GM12878 (cell line): ENCODE data around the gene NUBPL. TPM values are rescaled to one million over a fixed set of nuclear protein-coding genes. Genes with fewer than 3 reads are reported as not detected.

Experiments
- ATAC-seq: fragments of 200-7000 bp; cut with Tn5 transposase; 3 replicates; pipeline ENCODE4 v1.9.1; 2020; ENCODE audit warnings: mild to moderate bottlenecking, moderate library complexity
- BruUV-seq: library from RNA; stranded (reverse); fragments of 400-500 nt; replicated peaks from 2 replicates; lab custom pipeline; 2021; lab: Mats Ljungman, UMichigan
- CTCF ChIA-PET: fragments of 300-600 bp; sonication (Branson Sonifier 250); formaldehyde crosslinking; extraction: SDS; loops from one replicate; lab custom pipeline; 2021; ENCODE audit warnings: inconsistent platforms; lab: Yijun Ruan, JAX
- POLR2A ChIA-PET: fragments of 350-600 bp; formaldehyde crosslinking; extraction: SDS; loops from one replicate; lab custom pipeline; 2021; ENCODE audit warnings: inconsistent platforms; lab: Charles Lee
- RAD21 ChIA-PET: fragments of 300-600 bp; sonication (Branson Sonifier 250); formaldehyde crosslinking; loops from one replicate; lab custom pipeline; 2023; ENCODE audit warnings: antibody characterized with exemption; ENCODE audit not compliant: unreplicated experiment; lab: Charles Lee
- SMC1A ChIA-PET: fragments of 300-600 bp; sonication (Branson Sonifier 250); formaldehyde crosslinking; loops from one replicate; lab custom pipeline; 2023; ENCODE audit not compliant: unreplicated experiment, uncharacterized antibody; lab: Charles Lee
- DNase-seq: peaks from one replicate; pipeline ENCODE4 v3.0.0-alpha.2; 2011; ENCODE audit warnings: low read depth, low spot score
- FAIRE-seq: peaks from 3 replicates; lab custom pipeline; 2011; peaks lifted over from hg19 to GRCh38; lab: Jason Lieb, UNC
- H2AFZ ChIP-seq: 2 replicates; pipeline ENCODE4 v1.6.0; 2011; ENCODE audit warnings: low read depth, low read length, control low read depth; ENCODE audit not compliant: control insufficient read depth
- H3K27ac ChIP-seq: 2 replicates; pipeline ENCODE4 v1.5.1; 2011; ENCODE audit warnings: control low read depth; ENCODE audit not compliant: control insufficient read depth, insufficient read depth
- H3K27me3 ChIP-seq, 2 experiments: replicated peaks in 1 of 2; 2 replicates each; pipeline versions ENCODE4 v1.6.0 to v1.6.1; 2011; ENCODE audit warnings: low read length in 1 of 2; ENCODE audit not compliant: control insufficient read depth in 2 of 2, insufficient read depth in 2 of 2
- H3K36me3 ChIP-seq, 2 experiments: 2 replicates each; pipeline ENCODE4 v1.5.1; 2011; ENCODE audit warnings: low read length in 1 of 2; ENCODE audit not compliant: control insufficient read depth in 2 of 2, insufficient read depth in 2 of 2
- H3K4me1 ChIP-seq: 2 replicates; pipeline ENCODE4 v1.6.1; 2011; ENCODE audit warnings: mild to moderate bottlenecking, low read length, moderate library complexity, mixed read lengths; ENCODE audit not compliant: control insufficient read depth, insufficient read depth
- H3K4me2 ChIP-seq: 2 replicates; pipeline ENCODE4 v1.6.0; 2011; ENCODE audit warnings: control low read depth; ENCODE audit not compliant: control insufficient read depth, insufficient read depth
- H3K4me3 ChIP-seq: fragments of 200-600 bp; sonication (generic); 2 replicates; pipeline ENCODE4 v1.5.1; 2016
- H3K79me2 ChIP-seq: 2 replicates; pipeline ENCODE4 v1.6.0; 2011; ENCODE audit warnings: low read length; ENCODE audit not compliant: control insufficient read depth, insufficient read depth
- H3K9ac ChIP-seq: 2 replicates; pipeline ENCODE4 v1.8.0; 2011; ENCODE audit warnings: low read length, control low read depth, mixed read lengths; ENCODE audit not compliant: control insufficient read depth, insufficient read depth
- H3K9me3 ChIP-seq: replicated peaks from 3 replicates; pipeline ENCODE4 v1.5.1; 2011; ENCODE audit warnings: mild to moderate bottlenecking, low read length; ENCODE audit not compliant: control insufficient read depth, insufficient read depth
- H4K20me1 ChIP-seq: 2 replicates; pipeline ENCODE4 v1.6.0; 2011; ENCODE audit not compliant: control insufficient read depth, insufficient read depth
- IRF3 ChIP-seq: fragments of 450-650 bp; IDR thresholded peaks from 2 replicates; pipeline ENCODE4 v1.6.1; 2014; ENCODE audit warnings: mild to moderate bottlenecking
- ZBTB11 ChIP-seq: fragments of 450-650 bp; formaldehyde crosslinking; IDR thresholded peaks from 2 replicates; pipeline ENCODE4 v1.5.0; 2022; ENCODE audit warnings: mild to moderate bottlenecking, missing genetic modification characterization
- WGBS: methylation state at CpG from one replicate; pipeline ENCODE4 v1.1.6; 2016; ENCODE audit warnings: low lambda C conversion rate; ENCODE audit not compliant: insufficient replicate concordance, insufficient coverage; ENCODE audit errors: missing lambda C conversion rate; 5-methylcytosine and 5-hydroxymethylcytosine counted together
- in situ Hi-C: fragments of 300-500 bp; cut with MboI; formaldehyde crosslinking; loops from 9 replicates; pipeline ENCODE4 v1.14.3; 2018; ENCODE audit warnings: mixed read lengths
- intact Hi-C: fragments of 100-400 bp; cut with micrococcal nuclease; formaldehyde crosslinking; loops from one replicate; pipeline ENCODE4 v1.14.2; 2022; ENCODE audit not compliant: unreplicated experiment
- polyA plus RNA-seq, 11 experiments: library from polyadenylated mRNA; depleted of rRNA in 4 of 11; unstranded in 6 of 11; stranded (reverse) in 5 of 11; fragments of >200 nt; fragmentation: Nextera tagmentation in 4 of 11; fragmentation: Illumina TruSeq in 1 of 11; extraction: Ambion mirVana in 4 of 11; extraction: Trizol in 1 of 11; gene quantifications; 1 replicate in 1 of 11; 2 replicates in 10 of 11; pipeline versions ENCODE4 v1.2.1 to v1.2.3, GENCODE V29; 2011 to 2016; ENCODE audit warnings: inconsistent platforms in 2 of 11, missing spikeins in 2 of 11, low read depth in 1 of 11
- total RNA-seq, 4 experiments: library from RNA; depleted of rRNA in 3 of 4; stranded (reverse); fragments of >200 nt in 3 of 4; fragmentation: Illumina TruSeq in 1 of 4; extraction: Trizol in 1 of 4; gene quantifications; 2 replicates each; pipeline versions ENCODE4 v1.2.1 to v1.2.3, GENCODE V29; 2013 to 2021

The NUBPL gene
- total and polyA plus RNA-seq, 10 of the 15 experiments (the other 5 are each of a cell fraction or from before 2014, with no cell fraction given) = 3.4 to 11.6 (median 8.1) TPM

DNA sequence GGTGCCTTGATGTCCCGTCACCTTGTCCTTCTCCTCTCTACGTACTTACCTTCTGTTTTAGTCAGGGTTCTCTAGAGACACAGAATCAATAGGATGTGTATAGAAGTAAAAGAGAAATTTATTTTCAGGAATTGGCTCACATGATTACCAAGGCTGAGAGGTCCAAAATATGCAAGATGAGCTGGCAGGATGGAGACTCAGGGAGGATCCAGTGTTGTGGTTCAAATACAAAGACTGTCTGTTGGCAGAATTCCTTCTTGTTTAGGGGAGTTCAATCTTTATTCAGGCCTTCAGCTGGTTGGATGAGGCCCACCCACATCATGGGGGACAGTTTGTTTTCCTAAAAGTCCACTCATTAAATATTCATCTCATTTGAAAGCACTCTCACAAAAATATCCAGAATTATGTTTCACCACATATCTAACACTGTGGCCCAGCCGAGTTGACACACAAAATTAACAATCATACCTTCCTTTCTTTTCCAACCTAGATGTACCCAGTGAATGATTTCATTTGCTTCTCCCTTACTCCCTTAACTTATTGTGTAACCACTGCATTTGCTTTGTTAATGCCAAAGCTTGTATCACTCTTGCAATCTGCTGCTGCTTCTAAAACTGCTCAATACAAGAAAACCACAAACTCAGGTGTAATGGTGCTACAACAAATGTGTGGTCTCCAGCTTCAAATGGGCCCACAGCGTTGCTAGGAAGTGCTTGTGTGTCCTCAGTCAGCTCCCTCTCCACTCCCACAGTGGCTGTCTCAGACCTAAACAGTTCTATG is 320.5 kb downstream of the NUBPL start (continued):
- TF ChIP-seq ZBTB11 (CRISPR knock-in tag) = no peak
- TF ChIP-seq, all 136 proteins: peak for 0

DNA sequence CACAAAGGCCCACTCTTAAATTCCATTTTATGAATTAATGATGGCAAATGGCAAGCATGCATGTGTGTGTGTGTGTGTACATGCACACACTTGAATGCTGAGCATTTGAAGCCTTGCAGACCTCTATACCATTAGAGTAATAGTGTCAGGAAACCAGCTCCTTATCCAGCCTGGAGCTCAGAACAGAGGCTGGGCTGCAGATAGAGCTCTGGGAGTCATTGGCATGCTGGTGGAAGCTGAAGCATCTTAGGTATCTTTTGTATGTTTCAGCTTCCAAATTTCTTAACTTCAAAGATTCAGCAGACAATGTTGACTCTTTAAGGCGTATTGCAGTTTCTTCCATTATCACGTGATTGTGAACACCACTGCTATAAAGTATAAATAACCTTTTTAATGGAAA is 323.0 kb downstream of the NUBPL start:
- no peaks in the 10 kb centered on the region for H4K20me1 ChIP-seq
- H3K79me2 ChIP-seq = no peaks in the 10 kb centered on the region
- ChIA-PET RAD21 (no interaction called here), CTCF (no interaction called here), SMC1A (interaction anchor here (0.5 kb wide), 1 partner anchor 199 kb away, joined by 3 read pairs; no protein-coding TSS in a partner anchor), POLR2A (no interaction called here)
- H3K36me3 ChIP-seq = no peaks in the 10 kb centered on the region
- H3K4me2 ChIP-seq = no peak overlapping the region
- TF ChIP-seq IRF3 = no peak
- ATAC-seq = no peak
- BruUV-seq = no TSS peak
- in situ Hi-C loops = no loop called here
- WGBS = 66% methylated on average over 2 of the region's 2 CpGs
- H3K4me1 ChIP-seq = no peaks in the 10 kb centered on the region
- H3K4me3 ChIP-seq = no peak overlapping the region
- intact Hi-C loops = no loop called here
- no peaks in the 10 kb centered on the region for H3K9me3 ChIP-seq
- H3K27me3 ChIP-seq = no peaks in the 10 kb centered on the region
- FAIRE-seq = no peak
- DNase-seq = no peak
- no peak overlapping the region for H3K9ac ChIP-seq
- H3K27ac ChIP-seq = no peak overlapping the region
- H2AFZ ChIP-seq = no peak overlapping the region
